K562 (cell line): ENCODE results near the gene HPDL. TPM values are rescaled to one million over a fixed set of nuclear protein-coding genes. Genes with fewer than 3 reads are reported as not detected.

Source experiments
- ARNT ChIP-seq, 2 experiments: fragments of 450-650 bp; IDR thresholded peaks; 2 replicates each; pipeline ENCODE4 v1.6.1; 2016; ENCODE audit warnings: mild to moderate bottlenecking in 1 of 2
- CTBP1 ChIP-seq: fragments of 450-650 bp; IDR thresholded peaks from 2 replicates; pipeline ENCODE4 v1.6.1; 2016; ENCODE audit warnings: borderline replicate concordance
- E2F8 ChIP-seq: fragments of 450-650 bp; IDR thresholded peaks from 2 replicates; pipeline ENCODE4 v1.7.1; 2018; ENCODE audit warnings: mild to moderate bottlenecking, low read depth; ENCODE audit not compliant: partially characterized antibody
- ETV1 ChIP-seq: fragments of 450-650 bp; conservative IDR thresholded peaks from 2 replicates; pipeline ENCODE4 v1.6.1; 2016; ENCODE audit warnings: missing genetic modification characterization, control low read depth, low read depth, missing compliant biosample characterization
- ETV6 ChIP-seq, 3 experiments: fragments of 150-350 bp in 1 of 3; sonication (generic) in 1 of 3; formaldehyde crosslinking in 1 of 3; IDR thresholded peaks; 2 replicates each; pipeline versions ENCODE4 v1.6.1 to v1.8.0; 2014 to 2022; ENCODE audit warnings: borderline replicate concordance in 2 of 3, low read depth in 2 of 3, antibody characterized with exemption in 1 of 3, low read length in 1 of 3, mild to moderate bottlenecking in 1 of 3, missing genetic modification reagents in 1 of 3
- FOXJ3 ChIP-seq: sonication (generic); formaldehyde crosslinking; IDR thresholded peaks from 2 replicates; pipeline ENCODE4 v1.4.0; 2020; ENCODE audit warnings: mild to moderate bottlenecking, missing genetic modification reagents
- FOXK1 ChIP-seq: sonication (generic); formaldehyde crosslinking; IDR thresholded peaks from 2 replicates; pipeline ENCODE4 v1.8.0; 2022; ENCODE audit warnings: missing genetic modification reagents, mild to moderate bottlenecking, borderline replicate concordance
- IFI16 ChIP-seq: fragments of 250-450 bp; sonication (Bioruptor Pico); IDR thresholded peaks from 2 replicates; pipeline ENCODE4 v2.1.2; 2022; ENCODE audit warnings: mild to moderate bottlenecking, inconsistent platforms
- MED1 ChIP-seq: sonication (generic); formaldehyde crosslinking; IDR thresholded peaks from 2 replicates; pipeline ENCODE4 v1.8.1; 2023; ENCODE audit warnings: missing genetic modification reagents, borderline replicate concordance
- NFIX ChIP-seq: fragments of 250-450 bp; sonication (Bioruptor Pico); IDR thresholded peaks from 2 replicates; pipeline ENCODE4 v1.4.0; 2020; ENCODE audit warnings: low read depth, mild to moderate bottlenecking, moderate library complexity
- POLR2B ChIP-seq: fragments of 450-650 bp; IDR thresholded peaks from 2 replicates; pipeline ENCODE4 v1.6.1; 2018; ENCODE audit warnings: low read depth; ENCODE audit not compliant: partially characterized antibody
- RAD21 ChIP-seq, 2 experiments: fragments of 250-450 bp in 1 of 2; fragments of 450-650 bp in 1 of 2; sonication (Bioruptor Pico) in 1 of 2; formaldehyde crosslinking in 1 of 2; IDR thresholded peaks in 1 of 2; conservative IDR thresholded peaks in 1 of 2; 2 replicates each; pipeline versions ENCODE4 v1.4.0 to v1.8.0; 2020 to 2022; ENCODE audit warnings: mild to moderate bottlenecking in 2 of 2, moderate library complexity in 1 of 2
- RBM15 ChIP-seq: fragments of 200-400 bp; formaldehyde crosslinking; IDR thresholded peaks from 2 replicates; pipeline ENCODE4 v1.6.1; 2018; ENCODE audit warnings: mild to moderate bottlenecking, low read length, moderate library complexity; ENCODE audit not compliant: insufficient read depth
- SAFB2 ChIP-seq: fragments of 200-400 bp; formaldehyde crosslinking; IDR thresholded peaks from 2 replicates; pipeline ENCODE4 v1.6.1; 2018; ENCODE audit warnings: borderline replicate concordance, low read length, low read depth, moderate library complexity; ENCODE audit not compliant: severe bottlenecking
- SIN3A ChIP-seq, 2 experiments: fragments of 150-350 bp in 1 of 2; IDR thresholded peaks; 2 replicates each; pipeline ENCODE4 v1.6.1; 2011 to 2016; ENCODE audit warnings: borderline replicate concordance in 2 of 2, low read depth in 2 of 2, low read length in 2 of 2, mild to moderate bottlenecking in 2 of 2, moderate library complexity in 2 of 2; ENCODE audit not compliant: control insufficient read depth in 1 of 2
- SMARCC2 ChIP-seq: fragments of 450-650 bp; IDR thresholded peaks from 2 replicates; pipeline ENCODE4 v1.6.1; 2017; ENCODE audit warnings: antibody characterized with exemption, moderate library complexity, mild to moderate bottlenecking, low read depth
- STAG1 ChIP-seq: sonication (generic); formaldehyde crosslinking; IDR thresholded peaks from 2 replicates; pipeline ENCODE4 v1.5.0; 2020; ENCODE audit warnings: missing genetic modification reagents, borderline replicate concordance
- U2AF1 ChIP-seq: fragments of 200-400 bp; formaldehyde crosslinking; optimal IDR thresholded peaks from 2 replicates; pipeline ENCODE3; 2017; ENCODE audit warnings: mild to moderate bottlenecking, low read depth, low read length, moderate library complexity
- ZBED1 ChIP-seq: IDR thresholded peaks from 2 replicates; pipeline ENCODE4 v1.6.1; 2014
- ZBTB7A ChIP-seq: IDR thresholded peaks from 2 replicates; pipeline ENCODE4 v1.6.1; 2011; ENCODE audit warnings: low read depth, mild to moderate bottlenecking, low read length, moderate library complexity, borderline replicate concordance; ENCODE audit not compliant: control insufficient read depth
- ZNF324 ChIP-seq: fragments of 250-450 bp; sonication (Bioruptor Pico); IDR thresholded peaks from 2 replicates; pipeline ENCODE4 v1.4.0; 2020; ENCODE audit warnings: mild to moderate bottlenecking
- ZNF57 ChIP-seq: fragments of 450-650 bp; formaldehyde crosslinking; IDR thresholded peaks from 2 replicates; pipeline ENCODE4 v1.4.0; 2020; ENCODE audit warnings: mild to moderate bottlenecking, moderate library complexity
- ZNF584 ChIP-seq: fragments of 200-800 bp; sonication (Bioruptor generic); IDR thresholded peaks from 2 replicates; pipeline ENCODE4 v1.6.1; 2016; ENCODE audit warnings: low read depth, mild to moderate bottlenecking, missing genetic modification characterization, missing compliant biosample characterization
- ZNF655 ChIP-seq: fragments of 250-450 bp; sonication (Bioruptor Pico); IDR thresholded peaks from 2 replicates; pipeline ENCODE4 v1.5.0; 2021
- polyA plus RNA-seq, 8 experiments: library from polyadenylated mRNA; depleted of rRNA in 4 of 8; stranded (reverse) in 5 of 8; unstranded in 3 of 8; fragments of >200 nt; fragmentation: Nextera tagmentation in 2 of 8; fragmentation: Illumina TruSeq in 1 of 8; extraction: Ambion mirVana in 2 of 8; extraction: Trizol in 1 of 8; gene quantifications; 2 replicates each; pipeline versions ENCODE4 v1.2.1 to v1.2.3, GENCODE V29; 2011 to 2014; ENCODE audit warnings: inconsistent platforms in 1 of 8, missing spikeins in 1 of 8
- total RNA-seq, 7 experiments: library from RNA; depleted of rRNA in 6 of 7; stranded (reverse); fragments of >200 nt in 6 of 7; fragmentation: Illumina TruSeq in 2 of 7; extraction: Trizol in 2 of 7; gene quantifications; 2 replicates each; pipeline versions ENCODE4 v1.2.1 to v1.2.3, GENCODE V29; 2011 to 2021; ENCODE audit warnings: low replicate concordance in 1 of 7

Gene HPDL
- total and polyA plus RNA-seq, 9 of the 15 experiments (the other 6 are each of a cell fraction or from before 2014, with no cell fraction given), result not detected

GRCh38 chr1:45303520-45304310 lies 23.0 kb upstream of the HPDL start (continued):
- peak in 1 of 2 experiments; percentile 65; a peak in 1 of 4 replicates for TF ChIP-seq SIN3A (IDR thresholded peaks at IDR 0.05; ENCODE audit: borderline replicate concordance in 2 of 2, control insufficient read depth in 1 of 2, low read depth in 2 of 2, low read length in 2 of 2)
- TF ChIP-seq ETV6 (IDR thresholded peaks at IDR 0.05; ENCODE audit: borderline replicate concordance in 1 of 2, low read depth in 2 of 2, low read length in 1 of 2), result no peak
- TF ChIP-seq ETV6 (CRISPR knock-in tag; IDR thresholded peaks at IDR 0.05; ENCODE audit: borderline replicate concordance), result no peak
- TF ChIP-seq STAG1, result peak; percentile 96
- TF ChIP-seq ZNF324, result no peak
- TF ChIP-seq ZNF57 (CRISPR knock-in tag), result no peak
- peak; percentile 97 for TF ChIP-seq CTBP1
- TF ChIP-seq FOXJ3 (CRISPR knock-in tag), result no peak
- no peak for TF ChIP-seq IFI16 (CRISPR knock-in tag)
- TF ChIP-seq ZBTB7A, result peak; percentile 75; the same call in 1 of the 2 replicates
- TF ChIP-seq MED1 (CRISPR knock-in tag), result no peak
- TF ChIP-seq RBM15, result no peak
- peak; percentile 38; the same call in 1 of the 2 replicates for TF ChIP-seq SMARCC2
- no peak for TF ChIP-seq FOXK1
- TF ChIP-seq U2AF1, result no peak
- TF ChIP-seq ZBED1, result peak; percentile 57; the same call in 1 of the 2 replicates
- peak; percentile 93 to 94 for TF ChIP-seq RAD21 (CRISPR knock-in tag; conservative IDR thresholded peaks at IDR 0.05 in 1 of 2, IDR thresholded peaks at IDR 0.05 in 1 of 2)
- peak; percentile 84 for TF ChIP-seq ETV1
- TF ChIP-seq POLR2B, result peak; percentile 74
- peak; percentile 72 for TF ChIP-seq E2F8
- TF ChIP-seq ZNF584 (CRISPR knock-in tag), result no peak
- TF ChIP-seq ZNF655 (CRISPR knock-in tag), result no peak
- no peak for TF ChIP-seq SAFB2
- TF ChIP-seq ARNT (IDR thresholded peaks at IDR 0.05), result no peak; a peak in 1 of 4 replicates
- no peak for TF ChIP-seq NFIX
